Measurements from ENCODE around the gene FTSJ1. TPM values are rescaled to one million over a fixed set of nuclear protein-coding genes. Genes with fewer than 3 reads are reported as not detected.
"Not testable (repeated sequence)": the region's sequence is repeated elsewhere in the genome, so short reads cannot be mapped to it uniquely, and the experiment has no call there.

FTSJ1 gene
- total RNA-seq, 4 donors from 2014 or later = 12.5 to 67.7 (median 26.4) TPM

DNA sequence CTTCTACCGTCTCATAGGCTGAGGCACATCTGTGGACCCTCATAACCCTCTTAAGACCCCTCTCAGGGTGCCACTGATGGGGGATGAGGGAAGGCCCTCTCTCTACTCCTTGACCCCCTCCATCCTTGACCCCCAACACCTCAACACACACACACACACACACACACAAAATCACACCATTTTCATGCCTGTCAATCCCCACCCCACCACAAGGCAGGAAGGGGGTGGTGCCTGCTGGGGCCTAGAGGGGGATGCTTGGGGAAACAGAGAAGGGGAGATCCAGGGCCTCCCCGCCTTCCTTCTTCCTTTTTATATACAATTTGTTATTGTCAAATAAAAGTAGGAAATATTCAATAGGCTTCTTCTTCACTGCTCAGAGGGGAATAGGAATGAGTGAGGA is 44.5 kb downstream of the FTSJ1 start:
- Histone ChIP-seq H3K27ac (no peak overlapping the region), H3K27me3 (no peaks in the 10 kb centered on the region), H3K4me3 (no peak overlapping the region), H3K9me3 (no peaks in the 10 kb centered on the region), H3K36me3 (no peaks in the 10 kb centered on the region), H3K4me1 (peaks cover 0 to 11% (median 0%) of the 10 kb centered on the region in 4 donors)
- TF ChIP-seq, protein P1, sequence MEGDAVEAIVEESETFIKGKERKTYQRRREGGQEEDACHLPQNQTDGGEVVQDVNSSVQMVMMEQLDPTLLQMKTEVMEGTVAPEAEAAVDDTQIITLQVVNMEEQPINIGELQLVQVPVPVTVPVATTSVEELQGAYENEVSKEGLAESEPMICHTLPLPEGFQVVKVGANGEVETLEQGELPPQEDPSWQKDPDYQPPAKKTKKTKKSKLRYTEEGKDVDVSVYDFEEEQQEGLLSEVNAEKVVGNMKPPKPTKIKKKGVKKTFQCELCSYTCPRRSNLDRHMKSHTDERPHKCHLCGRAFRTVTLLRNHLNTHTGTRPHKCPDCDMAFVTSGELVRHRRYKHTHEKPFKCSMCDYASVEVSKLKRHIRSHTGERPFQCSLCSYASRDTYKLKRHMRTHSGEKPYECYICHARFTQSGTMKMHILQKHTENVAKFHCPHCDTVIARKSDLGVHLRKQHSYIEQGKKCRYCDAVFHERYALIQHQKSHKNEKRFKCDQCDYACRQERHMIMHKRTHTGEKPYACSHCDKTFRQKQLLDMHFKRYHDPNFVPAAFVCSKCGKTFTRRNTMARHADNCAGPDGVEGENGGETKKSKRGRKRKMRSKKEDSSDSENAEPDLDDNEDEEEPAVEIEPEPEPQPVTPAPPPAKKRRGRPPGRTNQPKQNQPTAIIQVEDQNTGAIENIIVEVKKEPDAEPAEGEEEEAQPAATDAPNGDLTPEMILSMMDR (IDR thresholded peaks at IDR 0.05) = no peak
- no peak for TF ChIP-seq POLR2A (IDR thresholded peaks at IDR 0.05)
- no peak for DNase-seq

DNA sequence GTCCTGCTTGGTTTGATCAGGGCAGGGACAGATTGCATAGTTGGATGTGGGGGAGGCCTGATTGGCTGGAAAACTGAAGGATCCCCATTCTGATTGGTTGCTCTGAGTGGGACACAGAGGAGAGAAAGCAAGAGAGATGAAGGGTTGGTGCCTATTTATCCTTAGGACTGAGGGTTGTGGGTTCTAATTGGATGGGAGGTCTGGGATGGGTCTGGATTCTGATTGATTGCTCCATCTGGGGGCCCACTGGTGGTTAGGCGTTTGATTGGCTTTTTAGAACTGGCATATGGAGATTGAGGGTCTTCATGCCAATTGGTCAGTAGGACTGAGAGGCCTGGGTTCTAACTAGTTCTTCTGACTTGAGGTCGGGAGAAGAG is 45.0 kb downstream of the FTSJ1 start:
- Histone ChIP-seq H3K27me3 (no peaks in the 10 kb centered on the region), H3K9me3 (no peaks in the 10 kb centered on the region), H3K4me3 (peak overlapping the region; percentile 47 to 80 (median 68)), H3K27ac (peak overlapping the region; percentile 77 to 93 (median 88)), H3K36me3 (no peaks in the 10 kb centered on the region), H3K4me1 (peaks cover 0 to 11% (median 0%) of the 10 kb centered on the region in 4 donors)
- DNase-seq = no peak
- TF ChIP-seq POLR2A (IDR thresholded peaks at IDR 0.05) = no peak
- TF ChIP-seq, protein P1 (IDR thresholded peaks at IDR 0.05) = no peak

DNA sequence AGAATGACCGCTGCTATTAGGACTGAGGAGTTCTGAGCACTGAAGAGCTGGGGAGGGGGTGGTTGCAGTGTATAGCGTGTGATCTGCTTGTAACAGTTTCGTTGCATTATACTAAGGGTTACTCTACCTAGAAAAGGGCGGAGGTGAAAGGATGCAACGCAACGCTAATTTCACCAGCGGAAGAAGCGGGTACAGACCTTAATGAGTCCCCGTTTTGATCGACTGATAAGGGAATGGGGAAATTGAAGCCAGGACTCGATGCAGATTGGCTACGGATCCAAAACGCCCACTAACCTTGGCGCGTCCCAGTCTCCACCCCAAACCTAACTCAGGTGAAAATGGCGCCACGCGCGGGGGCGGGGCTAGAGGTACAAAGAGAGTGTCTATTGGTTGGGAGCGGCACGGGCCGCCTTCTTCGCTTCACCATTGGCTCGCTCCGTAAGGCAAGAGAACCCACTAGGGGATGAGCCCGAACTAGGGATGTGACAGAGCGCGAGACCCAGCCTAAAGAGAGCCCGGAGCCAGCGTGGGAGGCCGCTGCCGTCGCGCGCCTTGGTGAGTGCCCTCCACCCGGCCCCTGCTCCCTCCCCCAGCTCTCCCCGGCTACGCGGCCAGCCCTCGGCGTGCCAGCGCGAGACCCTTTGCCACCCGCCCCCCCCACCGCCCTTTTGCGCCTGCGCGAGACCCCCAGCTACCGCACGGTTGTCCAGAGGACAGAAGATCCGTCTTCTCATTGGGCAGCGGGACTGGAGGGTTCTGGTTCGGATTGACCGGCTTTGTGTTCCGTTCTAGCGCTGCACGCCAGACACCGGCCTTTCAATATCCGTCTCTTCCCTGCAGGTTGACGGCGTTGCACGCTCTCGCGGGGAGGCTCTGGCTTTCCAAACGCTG is 45.6 kb downstream of the FTSJ1 start, which contains the start of gene EBP:
EBP (plus strand) TSS at position 456 of the 891 bp plus-strand sequence. CDS start 1,964 bp downstream, outside the sequence.
- H3K27me3 ChIP-seq = no peaks in the 10 kb centered on the region
- no peaks in the 10 kb centered on the region for H3K9me3 ChIP-seq
- H3K4me1 ChIP-seq = peaks cover 0 to 11% (median 0%) of the 10 kb centered on the region in 4 donors
- DNase-seq = peak; percentile 93 to 97 (median 95)
- H3K36me3 ChIP-seq = peaks cover 0 to 1% (median 0%) of the 10 kb centered on the region in 3 donors
- peak within 1 kb of the TSS; percentile 47 to 80 (median 68) for H3K4me3 ChIP-seq
- TF ChIP-seq, protein P1 (IDR thresholded peaks at IDR 0.05) = no peak
- TF ChIP-seq POLR2A (IDR thresholded peaks at IDR 0.05) = peak; percentile 65 to 75
- H3K27ac ChIP-seq = peak within 1 kb of the TSS; percentile 77 to 93 (median 88)

DNA sequence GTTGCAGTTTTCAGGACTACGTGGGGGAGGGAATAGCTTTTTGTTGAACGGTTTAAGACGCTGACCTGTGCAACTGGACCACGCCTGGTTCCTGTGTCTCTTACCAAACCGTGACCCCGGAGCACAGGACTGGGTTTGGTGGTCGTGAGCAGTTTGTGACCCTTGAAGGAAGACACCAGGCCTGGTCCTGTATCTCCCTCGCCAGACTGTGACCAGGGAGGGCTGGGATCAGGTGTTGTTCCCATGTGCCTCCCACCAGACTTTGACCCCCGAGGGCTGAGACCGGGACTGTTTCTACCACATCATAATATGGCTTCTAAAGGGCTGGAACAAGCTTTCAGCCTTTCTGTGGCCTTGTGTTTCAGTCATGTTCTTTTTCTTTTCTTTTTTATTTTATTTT is 46.3 kb downstream of the FTSJ1 start:
- peak overlapping the region; percentile 77 to 93 (median 88) for H3K27ac ChIP-seq
- peak overlapping the region; percentile 47 to 80 (median 68) for H3K4me3 ChIP-seq
- peaks cover 0 to 11% (median 0%) of the 10 kb centered on the region in 4 donors for H3K4me1 ChIP-seq
- TF ChIP-seq, protein P1 (IDR thresholded peaks at IDR 0.05) = no peak
- peak; percentile 23 to 44 for TF ChIP-seq POLR2A (IDR thresholded peaks at IDR 0.05)
- H3K9me3 ChIP-seq = no peaks in the 10 kb centered on the region
- no peaks in the 10 kb centered on the region for H3K27me3 ChIP-seq
- DNase-seq = peak in 2 of 3 donors; percentile 69 to 70
- peaks cover 0 to 8% (median 0%) of the 10 kb centered on the region in 3 donors for H3K36me3 ChIP-seq

DNA sequence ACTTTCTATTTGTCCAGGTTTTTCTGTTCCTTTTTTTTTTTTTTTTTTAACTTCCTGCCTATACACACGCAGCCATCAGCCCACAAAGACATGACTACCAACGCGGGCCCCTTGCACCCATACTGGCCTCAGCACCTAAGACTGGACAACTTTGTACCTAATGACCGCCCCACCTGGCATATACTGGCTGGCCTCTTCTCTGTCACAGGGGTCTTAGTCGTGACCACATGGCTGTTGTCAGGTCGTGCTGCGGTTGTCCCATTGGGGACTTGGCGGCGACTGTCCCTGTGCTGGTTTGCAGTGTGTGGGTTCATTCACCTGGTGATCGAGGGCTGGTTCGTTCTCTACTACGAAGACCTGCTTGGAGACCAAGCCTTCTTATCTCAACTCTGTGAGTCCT is 47.7 kb downstream of the FTSJ1 start:
- Histone ChIP-seq H3K36me3 (peaks cover 0 to 16% (median 0%) of the 10 kb centered on the region in 3 donors), H3K27ac (no peak overlapping the region), H3K4me3 (no peak overlapping the region), H3K27me3 (no peaks in the 10 kb centered on the region), H3K4me1 (peaks cover 0 to 11% (median 0%) of the 10 kb centered on the region in 4 donors), H3K9me3 (no peaks in the 10 kb centered on the region)
- DNase-seq = no peak
- no peak for TF ChIP-seq POLR2A (IDR thresholded peaks at IDR 0.05)
- TF ChIP-seq, protein P1 (IDR thresholded peaks at IDR 0.05) = no peak

DNA sequence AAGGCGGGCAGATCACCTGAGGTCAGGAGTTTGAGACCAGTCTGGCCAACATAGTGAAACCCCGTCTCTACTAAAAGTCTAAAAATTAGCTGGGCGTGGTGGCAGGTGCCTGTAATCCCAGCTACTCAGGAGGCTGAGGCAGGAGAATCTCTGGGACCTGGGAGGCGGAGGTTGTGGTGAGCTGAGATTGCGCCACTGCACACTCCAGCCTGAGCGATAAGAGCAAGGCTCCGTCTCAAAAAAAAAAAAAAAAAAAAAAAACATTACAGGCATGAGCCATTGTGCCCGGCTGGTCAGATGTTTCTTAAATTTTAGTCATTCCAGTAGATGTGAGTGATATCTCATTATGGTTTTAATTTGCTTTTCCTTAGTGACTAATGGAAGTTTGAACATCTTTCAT is 49.9 kb downstream of the FTSJ1 start:
- H3K27me3 ChIP-seq, H3K9me3 ChIP-seq, DNase-seq, H3K4me3 ChIP-seq, H3K27ac ChIP-seq: not testable (repeated sequence)
- Histone ChIP-seq H3K4me1 (peaks cover 0 to 11% (median 0%) of the 10 kb centered on the region in 4 donors), H3K36me3 (peaks cover 0 to 16% (median 0%) of the 10 kb centered on the region in 3 donors)

All from Peyer's patch (tissue), 4 donors.